CD14-positive monocyte (primary cell): ENCODE data around the gene REN. TPM values are rescaled to one million over a fixed set of nuclear protein-coding genes. Genes with fewer than 3 reads are reported as not detected.

Source experiments
- DNase-seq, 3 donors: peaks; one replicate each; pipeline ENCODE4 v3.0.0-alpha.2; 2011 to 2022
- H2AFZ ChIP-seq: 2 replicates; pipeline ENCODE4 v1.6.0; 2012; ENCODE audit warnings: mild to moderate bottlenecking, low read depth, low read length, inconsistent platforms; ENCODE audit not compliant: insufficient read depth, poor library complexity, severe bottlenecking
- H3K27ac ChIP-seq, 2 donors: 1 replicate in 1 of 2; 2 replicates in 1 of 2; pipeline ENCODE4 v1.5.1; 2012 to 2013; ENCODE audit warnings: low read length in 2 of 2, control low read depth in 1 of 2, inconsistent platforms in 1 of 2, low read depth in 1 of 2, mild to moderate bottlenecking in 1 of 2
- H3K27me3 ChIP-seq, 2 donors: one replicate each; pipeline versions ENCODE4 v1.6.0 to v1.6.1; 2011 to 2013; ENCODE audit warnings: low read length in 2 of 2; ENCODE audit not compliant: control insufficient read depth in 2 of 2, insufficient read depth in 2 of 2
- H3K36me3 ChIP-seq, 2 donors: replicated peaks in 1 of 2; 1 replicate in 1 of 2; 2 replicates in 1 of 2; pipeline versions ENCODE4 v1.5.1 to v1.6.1; 2012 to 2013; ENCODE audit warnings: low read length in 2 of 2, control low read depth in 1 of 2, inconsistent platforms in 1 of 2, mild to moderate bottlenecking in 1 of 2; ENCODE audit not compliant: insufficient read depth in 2 of 2, control insufficient read depth in 1 of 2
- H3K4me1 ChIP-seq, 2 donors: 1 replicate in 1 of 2; 2 replicates in 1 of 2; pipeline versions ENCODE4 v1.5.1 to v1.6.1; 2012 to 2013; ENCODE audit warnings: low read length in 2 of 2, control low read depth in 1 of 2, inconsistent platforms in 1 of 2, mild to moderate bottlenecking in 1 of 2, moderate library complexity in 1 of 2; ENCODE audit not compliant: insufficient read depth in 2 of 2, control insufficient read depth in 1 of 2
- H3K4me2 ChIP-seq: replicated peaks from 2 replicates; pipeline ENCODE3; 2012; ENCODE audit warnings: low read length, moderate library complexity, mild to moderate bottlenecking; ENCODE audit not compliant: poor library complexity, severe bottlenecking; ENCODE audit errors: extremely low read depth
- H3K4me3 ChIP-seq, 3 experiments: fragments of 200-600 bp in 1 of 3; sonication (generic) in 1 of 3; replicated peaks in 1 of 3; 1 replicate in 2 of 3; 2 replicates in 1 of 3; pipeline ENCODE4 v1.5.1; 2011 to 2013; ENCODE audit warnings: low read length in 3 of 3, mild to moderate bottlenecking in 3 of 3, control low read depth in 2 of 3, low read depth in 2 of 3, inconsistent platforms in 1 of 3, moderate library complexity in 1 of 3
- H3K79me2 ChIP-seq: 2 replicates; pipeline ENCODE4 v1.6.0; 2012; ENCODE audit warnings: mild to moderate bottlenecking, control low read depth, inconsistent platforms, low read length, moderate library complexity; ENCODE audit not compliant: insufficient read depth
- H3K9ac ChIP-seq: 2 replicates; pipeline ENCODE4 v1.6.0; 2017; ENCODE audit warnings: low read length, mild to moderate bottlenecking; ENCODE audit not compliant: insufficient read depth, poor library complexity, severe bottlenecking
- H3K9me3 ChIP-seq, 2 donors: replicated peaks in 1 of 2; 1 replicate in 1 of 2; 2 replicates in 1 of 2; pipeline versions ENCODE4 v1.5.1 to v1.6.1; 2012 to 2013; ENCODE audit warnings: low read length in 2 of 2, control low read depth in 1 of 2; ENCODE audit not compliant: control insufficient read depth in 1 of 2, insufficient read depth in 1 of 2
- H4K20me1 ChIP-seq: 2 replicates; pipeline ENCODE4 v1.6.0; 2012; ENCODE audit warnings: mild to moderate bottlenecking, low read length, control low read depth, moderate library complexity; ENCODE audit not compliant: insufficient read depth
- H3K27ac Mint-ChIP-seq, 7 donors: one replicate each; pipeline ENCODE4 v1.8.0; 2020; ENCODE audit warnings: mild to moderate bottlenecking in 7 of 7, mixed read lengths in 7 of 7, moderate library complexity in 6 of 7, inconsistent platforms in 2 of 7
- H3K27me3 Mint-ChIP-seq, 3 donors: one replicate each; pipeline ENCODE4 v1.8.0; 2021 to 2022; ENCODE audit warnings: low read depth in 3 of 3, mild to moderate bottlenecking in 3 of 3, mixed read lengths in 3 of 3, moderate library complexity in 3 of 3, inconsistent platforms in 1 of 3
- H3K36me3 Mint-ChIP-seq, 2 donors: one replicate each; pipeline ENCODE4 v1.8.0; 2020; ENCODE audit warnings: mixed read lengths in 2 of 2, inconsistent platforms in 1 of 2, mild to moderate bottlenecking in 1 of 2
- H3K4me1 Mint-ChIP-seq: one replicate; pipeline ENCODE4 v1.8.0; 2020; ENCODE audit warnings: mild to moderate bottlenecking, mixed read lengths
- H3K4me3 Mint-ChIP-seq, 2 donors: one replicate each; pipeline ENCODE4 v1.8.0; 2020; ENCODE audit warnings: mild to moderate bottlenecking in 2 of 2, mixed read lengths in 2 of 2, moderate library complexity in 1 of 2
- H3K9me3 Mint-ChIP-seq, 7 donors: one replicate each; pipeline ENCODE4 v1.8.0; 2020 to 2022; ENCODE audit warnings: mixed read lengths in 7 of 7, mild to moderate bottlenecking in 6 of 7, moderate library complexity in 6 of 7, inconsistent platforms in 2 of 7
- WGBS: methylation state at CpG from one replicate; pipeline ENCODE4 v1.1.5; 2013; ENCODE audit warnings: missing lambda C conversion rate; ENCODE audit not compliant: insufficient coverage; 5-methylcytosine and 5-hydroxymethylcytosine counted together
- intact Hi-C, 2 donors: fragments of 100-400 bp; cut with micrococcal nuclease; formaldehyde crosslinking; loops; one replicate each; pipeline versions ENCODE4 v1.15.0 to v1.15.1; 2023
- polyA plus RNA-seq, 3 donors: library from polyadenylated mRNA; depleted of rRNA in 1 of 3; unstranded in 2 of 3; stranded (reverse) in 1 of 3; fragments of 300-500 nt in 2 of 3; fragments of >200 nt in 1 of 3; fragmentation: Illumina TruSeq in 2 of 3; gene quantifications; 1 replicate in 2 of 3; 2 replicates in 1 of 3; pipeline ENCODE4 v1.2.3, GENCODE V29; 2012 to 2021
- TF ChIP-seq, protein P1 (sequence below): fragments of 200-600 bp; IDR thresholded peaks from one replicate; pipeline ENCODE4 v1.8.0; 2022; ENCODE audit warnings: antibody characterized with exemption, mild to moderate bottlenecking

The REN gene
- polyA plus RNA-seq, 3 donors: not detected

DNA sequence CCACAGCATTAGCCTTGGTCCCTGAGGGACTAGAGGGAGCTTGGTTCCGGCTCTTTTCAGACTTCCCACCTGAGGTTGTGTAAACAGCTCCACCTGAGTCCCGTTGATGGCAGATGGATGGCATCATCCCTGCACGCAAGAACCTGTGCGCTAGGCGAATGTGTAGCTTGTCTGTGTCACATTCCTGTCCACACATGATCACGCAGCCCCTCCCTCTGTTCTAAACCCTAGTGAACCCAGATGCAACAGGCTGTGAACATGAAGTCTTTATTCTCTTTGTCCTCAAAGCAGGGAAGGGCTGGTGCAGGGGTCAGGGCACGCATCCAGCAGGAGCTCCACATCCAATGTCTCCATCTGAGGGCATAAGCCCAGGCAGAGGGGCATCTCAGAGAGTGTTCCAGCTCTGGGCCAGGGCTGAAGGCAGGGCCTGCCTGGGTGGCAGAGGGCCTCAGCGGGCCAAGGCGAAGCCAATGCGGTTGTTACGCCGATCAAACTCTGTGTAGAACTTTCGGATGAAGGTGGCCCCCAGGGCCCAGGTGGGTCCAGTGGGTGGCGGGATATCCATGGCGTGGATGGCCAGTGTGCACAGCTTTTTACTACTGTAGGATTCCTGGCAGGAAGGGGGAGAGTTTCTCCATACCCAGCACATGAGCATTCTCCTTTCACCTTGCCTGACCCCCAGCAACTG, 11.4 kb downstream of the REN start:
- no peak for DNase-seq
- H3K9ac ChIP-seq: no peak overlapping the region
- H3K9me3 ChIP-seq: no peaks in the 10 kb centered on the region
- H3K4me2 ChIP-seq: no peak overlapping the region
- Mint-ChIP-seq H3K27ac (no peak overlapping the region), H3K4me3 (no peak overlapping the region), H3K36me3 (no peaks in the 10 kb centered on the region), H3K9me3 (peaks cover 0 to 2% (median 0%) of the 10 kb centered on the region in 7 donors), H3K27me3 (peaks cover 34 to 46% (median 42%) of the 10 kb centered on the region in 3 donors), H3K4me1 (peaks cover 10% of the 10 kb centered on the region)
- peaks cover 9 to 18% of the 10 kb centered on the region in 2 donors for H3K4me1 ChIP-seq
- TF ChIP-seq, protein P1, sequence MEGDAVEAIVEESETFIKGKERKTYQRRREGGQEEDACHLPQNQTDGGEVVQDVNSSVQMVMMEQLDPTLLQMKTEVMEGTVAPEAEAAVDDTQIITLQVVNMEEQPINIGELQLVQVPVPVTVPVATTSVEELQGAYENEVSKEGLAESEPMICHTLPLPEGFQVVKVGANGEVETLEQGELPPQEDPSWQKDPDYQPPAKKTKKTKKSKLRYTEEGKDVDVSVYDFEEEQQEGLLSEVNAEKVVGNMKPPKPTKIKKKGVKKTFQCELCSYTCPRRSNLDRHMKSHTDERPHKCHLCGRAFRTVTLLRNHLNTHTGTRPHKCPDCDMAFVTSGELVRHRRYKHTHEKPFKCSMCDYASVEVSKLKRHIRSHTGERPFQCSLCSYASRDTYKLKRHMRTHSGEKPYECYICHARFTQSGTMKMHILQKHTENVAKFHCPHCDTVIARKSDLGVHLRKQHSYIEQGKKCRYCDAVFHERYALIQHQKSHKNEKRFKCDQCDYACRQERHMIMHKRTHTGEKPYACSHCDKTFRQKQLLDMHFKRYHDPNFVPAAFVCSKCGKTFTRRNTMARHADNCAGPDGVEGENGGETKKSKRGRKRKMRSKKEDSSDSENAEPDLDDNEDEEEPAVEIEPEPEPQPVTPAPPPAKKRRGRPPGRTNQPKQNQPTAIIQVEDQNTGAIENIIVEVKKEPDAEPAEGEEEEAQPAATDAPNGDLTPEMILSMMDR: no peak
- WGBS: 96% methylated on average over 12 of the region's 15 CpGs
- no peaks in the 10 kb centered on the region for H3K79me2 ChIP-seq
- H3K36me3 ChIP-seq: no peaks in the 10 kb centered on the region
- H3K4me3 ChIP-seq: no peak overlapping the region
- intact Hi-C loops: no loop called here
- H4K20me1 ChIP-seq: no peaks in the 10 kb centered on the region
- no peak overlapping the region for H2AFZ ChIP-seq
- H3K27ac ChIP-seq: no peak overlapping the region
- H3K27me3 ChIP-seq: peaks cover 8 to 35% of the 10 kb centered on the region in 2 donors

GRCh38 chr1:204153667-204154066, 12.5 kb downstream of the REN start:
- Histone ChIP-seq H2AFZ (no peak overlapping the region), H3K79me2 (no peaks in the 10 kb centered on the region), H3K9me3 (no peaks in the 10 kb centered on the region), H3K36me3 (no peaks in the 10 kb centered on the region), H3K4me3 (no peak overlapping the region), H3K9ac (no peak overlapping the region), H3K27ac (no peak overlapping the region), H3K4me2 (no peak overlapping the region), H4K20me1 (no peaks in the 10 kb centered on the region), H3K4me1 (peaks cover 9 to 18% of the 10 kb centered on the region in 2 donors), H3K27me3 (peaks cover 8 to 35% of the 10 kb centered on the region in 2 donors)
- Mint-ChIP-seq H3K4me1 (peaks cover 10% of the 10 kb centered on the region), H3K9me3 (peaks cover 0 to 2% (median 0%) of the 10 kb centered on the region in 7 donors), H3K27ac (no peak overlapping the region), H3K4me3 (peak overlapping the region in 1 of 2 donors; percentile 64), H3K27me3 (peaks cover 34 to 50% (median 47%) of the 10 kb centered on the region in 3 donors), H3K36me3 (no peaks in the 10 kb centered on the region)
- intact Hi-C loops: no loop called here
- TF ChIP-seq, protein P1: no peak
- no peak for DNase-seq
- 95% methylated on average over 3 of the region's 5 CpGs for whole genome bisulfite sequencing
